Activated CD4-positive, alpha-beta T cell treated with anti-CD3 and anti-CD28 coated beads, Interleukin-2, amount 10 ng/mL, durations not matched to agents 7 days and 5 days (primary cell): Measurements from ENCODE around the gene PTPRD. TPM values are rescaled to one million over a fixed set of nuclear protein-coding genes. Genes with fewer than 3 reads are reported as not detected.

Source experiments
- CTCF ChIA-PET: fragments of 350-600 bp; sonication (Branson Sonifier 250); formaldehyde crosslinking; loops from one replicate; lab custom pipeline; 2021; ENCODE audit warnings: antibody characterized with exemption; lab: Charles Lee
- POLR2A ChIA-PET: fragments of 350-600 bp; sonication (Branson Sonifier 250); formaldehyde crosslinking; loops from one replicate; lab custom pipeline; 2021; ENCODE audit warnings: antibody characterized with exemption; lab: Charles Lee
- DNase-seq: peaks from one replicate; pipeline ENCODE4 v3.0.0-alpha.2; 2020
- H3K27ac Mint-ChIP-seq: one replicate; pipeline ENCODE4 v1.8.0; 2021; ENCODE audit warnings: mild to moderate bottlenecking, moderate library complexity, mixed read lengths
- H3K27me3 Mint-ChIP-seq: one replicate; pipeline ENCODE4 v1.8.0; 2021; ENCODE audit warnings: mixed read lengths
- H3K36me3 Mint-ChIP-seq: one replicate; pipeline ENCODE4 v1.8.0; 2021; ENCODE audit warnings: low read depth, mixed read lengths
- H3K4me1 Mint-ChIP-seq: one replicate; pipeline ENCODE4 v1.8.0; 2021; ENCODE audit warnings: mixed read lengths
- H3K4me3 Mint-ChIP-seq: one replicate; pipeline ENCODE4 v1.8.0; 2021; ENCODE audit warnings: mild to moderate bottlenecking, moderate library complexity, mixed read lengths
- H3K9me3 Mint-ChIP-seq: one replicate; pipeline ENCODE4 v1.8.0; 2021; ENCODE audit warnings: mixed read lengths
- total RNA-seq, 2 experiments: library from RNA; stranded (reverse); gene quantifications; one replicate each; pipeline ENCODE4 v1.2.3, GENCODE V29; 2021

The PTPRD gene
- total RNA-seq, 2 experiments from 2014 or later, result not detected

DNA sequence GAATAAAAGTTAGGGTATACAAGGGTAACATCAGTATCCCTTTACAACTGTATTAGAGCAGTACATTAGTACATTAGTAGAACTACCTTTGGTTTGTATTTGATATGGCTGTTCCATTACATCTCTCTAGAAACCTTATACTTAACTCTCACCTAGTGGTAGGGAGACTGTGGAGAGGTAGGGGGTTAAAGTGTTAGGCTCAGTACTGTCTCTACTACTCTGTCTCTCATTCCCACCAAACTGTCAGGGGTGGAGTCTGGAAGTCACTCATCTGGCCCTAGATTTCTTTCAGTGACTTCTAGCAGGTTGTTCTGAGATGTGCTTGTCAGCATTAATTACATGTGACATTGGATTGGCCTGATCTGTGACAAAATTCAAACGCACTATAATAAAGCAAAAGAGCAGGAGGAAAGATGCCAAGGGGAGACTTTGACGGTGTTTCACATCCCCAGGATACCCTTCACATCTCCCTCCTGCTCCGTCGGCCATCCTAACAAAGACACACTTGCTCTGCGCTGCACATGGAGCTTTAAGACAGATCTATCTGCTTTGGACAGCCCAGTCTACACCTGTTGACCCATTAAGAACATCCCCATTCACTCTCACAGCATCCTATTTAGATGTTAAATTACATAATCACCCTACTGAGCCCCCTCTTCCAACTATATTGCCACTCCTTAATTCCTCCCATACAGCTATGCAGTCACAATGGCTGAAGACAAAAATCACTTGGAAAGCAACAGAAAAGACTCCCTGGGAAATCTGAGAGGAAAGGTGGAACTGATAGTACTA is 1770.2 kb downstream of the PTPRD start:
- no peaks in the 10 kb centered on the region for H3K9me3 Mint-ChIP-seq
- no peaks in the 10 kb centered on the region for H3K36me3 Mint-ChIP-seq
- no peak overlapping the region for H3K27ac Mint-ChIP-seq
- ChIA-PET CTCF (no interaction called here), POLR2A (no interaction called here)
- no peak overlapping the region for H3K4me3 Mint-ChIP-seq
- no peaks in the 10 kb centered on the region for H3K4me1 Mint-ChIP-seq
- no peak for DNase-seq
- H3K27me3 Mint-ChIP-seq, result no peaks in the 10 kb centered on the region

DNA sequence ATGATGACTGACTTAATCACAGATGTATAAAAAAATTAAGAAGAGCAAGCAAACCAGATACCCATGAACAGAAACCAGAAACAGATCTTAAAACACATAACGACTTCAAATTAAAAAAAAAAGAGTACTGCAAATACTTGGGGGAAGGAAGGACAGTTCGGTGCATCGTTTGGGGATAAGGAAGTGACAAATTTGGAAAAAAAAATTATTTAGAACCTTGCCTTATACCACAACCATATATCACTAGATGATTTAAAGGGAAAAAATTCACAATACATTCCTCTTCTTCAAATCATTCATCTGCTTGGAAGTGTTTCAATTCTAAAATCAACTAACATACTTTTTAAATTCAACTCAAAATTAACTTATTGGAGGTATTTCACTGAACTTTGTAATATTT is 1774.7 kb downstream of the PTPRD start:
- Mint-ChIP-seq H3K4me3 (no peak overlapping the region), H3K36me3 (no peaks in the 10 kb centered on the region), H3K27ac (no peak overlapping the region), H3K9me3 (no peaks in the 10 kb centered on the region), H3K27me3 (no peaks in the 10 kb centered on the region), H3K4me1 (no peaks in the 10 kb centered on the region)
- ChIA-PET CTCF (no interaction called here), POLR2A (no interaction called here)
- DNase-seq, result no peak

- Mint-ChIP-seq H3K9me3 (no peaks in the 10 kb centered on the region), H3K36me3 (no peaks in the 10 kb centered on the region), H3K27ac (no peak overlapping the region), H3K4me3 (no peak overlapping the region), H3K27me3 (no peaks in the 10 kb centered on the region), H3K4me1 (no peaks in the 10 kb centered on the region)
- no peak for DNase-seq
- ChIA-PET CTCF (no interaction called here), POLR2A (no interaction called here)
These were observed 1777.5 kb downstream of the PTPRD start for GRCh38 chr9:8835291-8835690.

- no peak overlapping the region for H3K27ac Mint-ChIP-seq
These were observed 1779.8 kb downstream of the PTPRD start for GRCh38 chr9:8832955-8833354.

DNA sequence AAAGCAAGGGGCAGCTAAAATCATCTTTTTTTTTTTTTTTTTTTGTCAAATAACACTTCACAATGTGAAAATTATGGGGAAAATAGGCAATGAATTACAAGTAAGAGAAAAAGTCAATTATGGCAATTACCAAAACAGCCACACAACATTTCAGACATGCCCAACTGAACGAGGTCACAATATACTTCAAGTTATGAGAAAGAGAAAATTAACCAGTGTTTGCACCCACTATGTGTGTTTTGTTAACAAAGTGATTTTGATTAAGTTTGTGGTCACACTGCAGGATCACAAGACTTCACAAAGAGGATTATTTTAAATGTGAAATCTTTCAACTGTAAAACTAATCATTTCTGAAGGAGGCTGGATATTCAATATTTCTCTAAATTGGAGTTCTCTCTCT is 1780.4 kb downstream of the PTPRD start:
- CTCF ChIA-PET, result no interaction called here
- Mint-ChIP-seq H3K9me3 (no peaks in the 10 kb centered on the region), H3K27me3 (no peaks in the 10 kb centered on the region), H3K4me1 (no peaks in the 10 kb centered on the region), H3K36me3 (no peaks in the 10 kb centered on the region), H3K4me3 (no peak overlapping the region), H3K27ac (no peak overlapping the region)
- DNase-seq, result no peak
- POLR2A ChIA-PET, result no interaction called here

More at GRCh38 chr9:8832955-8833354, 1779.8 kb downstream of the PTPRD start:
- DNase-seq, result no peak
- Mint-ChIP-seq H3K36me3 (no peaks in the 10 kb centered on the region), H3K9me3 (no peaks in the 10 kb centered on the region), H3K4me1 (no peaks in the 10 kb centered on the region), H3K27me3 (no peaks in the 10 kb centered on the region), H3K4me3 (no peak overlapping the region)
- POLR2A ChIA-PET, result no interaction called here
- CTCF ChIA-PET, result no interaction called here

DNA sequence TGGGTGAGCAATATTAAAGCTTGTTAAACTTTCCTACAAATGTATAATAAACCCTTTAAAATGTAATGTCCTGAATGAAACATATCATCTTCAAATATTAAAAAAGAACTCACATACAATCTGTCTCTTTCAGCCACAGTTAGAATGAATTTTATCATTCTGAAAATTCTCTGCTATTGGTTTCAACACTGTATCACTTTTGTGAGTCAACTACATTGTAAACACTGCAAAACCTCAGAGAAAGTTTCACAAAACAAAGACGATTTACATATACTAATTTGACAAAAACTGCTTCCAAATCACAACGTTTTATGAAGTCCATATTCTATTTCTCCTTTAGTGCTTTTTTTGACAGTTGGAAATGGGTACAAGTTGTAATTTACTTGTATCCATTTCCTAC is 1781.2 kb downstream of the PTPRD start:
- DNase-seq, result no peak
- Mint-ChIP-seq H3K4me3 (no peak overlapping the region), H3K9me3 (no peaks in the 10 kb centered on the region), H3K27ac (no peak overlapping the region), H3K4me1 (no peaks in the 10 kb centered on the region), H3K36me3 (no peaks in the 10 kb centered on the region), H3K27me3 (no peaks in the 10 kb centered on the region)
- ChIA-PET POLR2A (no interaction called here), CTCF (no interaction called here)

- ChIA-PET POLR2A (no interaction called here), CTCF (no interaction called here)
- Mint-ChIP-seq H3K9me3 (peaks cover 8% of the 10 kb centered on the region), H3K4me3 (no peak overlapping the region), H3K27me3 (no peaks in the 10 kb centered on the region), H3K4me1 (peaks cover 8% of the 10 kb centered on the region), H3K27ac (no peak overlapping the region), H3K36me3 (no peaks in the 10 kb centered on the region)
- no peak for DNase-seq
These were observed 1786.5 kb downstream of the PTPRD start for GRCh38 chr9:8826281-8826680.

GRCh38 chr9:8825585-8826147 is 1787.1 kb downstream of the PTPRD start:
- H3K27ac Mint-ChIP-seq, result no peak overlapping the region
- H3K9me3 Mint-ChIP-seq, result peaks cover 8% of the 10 kb centered on the region
- H3K4me1 Mint-ChIP-seq, result peaks cover 10% of the 10 kb centered on the region
- ChIA-PET POLR2A (no interaction called here), CTCF (no interaction called here)
- no peaks in the 10 kb centered on the region for H3K27me3 Mint-ChIP-seq
- no peak for DNase-seq
- H3K4me3 Mint-ChIP-seq, result no peak overlapping the region
- no peaks in the 10 kb centered on the region for H3K36me3 Mint-ChIP-seq

GRCh38 chr9:8823131-8823895 is 1789.5 kb downstream of the PTPRD start:
- ChIA-PET CTCF (no interaction called here), POLR2A (no interaction called here)
- no peak for DNase-seq
- peaks cover 8% of the 10 kb centered on the region for H3K9me3 Mint-ChIP-seq
- H3K27ac Mint-ChIP-seq, result no peak overlapping the region
- no peaks in the 10 kb centered on the region for H3K27me3 Mint-ChIP-seq
- H3K36me3 Mint-ChIP-seq, result no peaks in the 10 kb centered on the region
- H3K4me3 Mint-ChIP-seq, result no peak overlapping the region
- H3K4me1 Mint-ChIP-seq, result peaks cover 10% of the 10 kb centered on the region

DNA sequence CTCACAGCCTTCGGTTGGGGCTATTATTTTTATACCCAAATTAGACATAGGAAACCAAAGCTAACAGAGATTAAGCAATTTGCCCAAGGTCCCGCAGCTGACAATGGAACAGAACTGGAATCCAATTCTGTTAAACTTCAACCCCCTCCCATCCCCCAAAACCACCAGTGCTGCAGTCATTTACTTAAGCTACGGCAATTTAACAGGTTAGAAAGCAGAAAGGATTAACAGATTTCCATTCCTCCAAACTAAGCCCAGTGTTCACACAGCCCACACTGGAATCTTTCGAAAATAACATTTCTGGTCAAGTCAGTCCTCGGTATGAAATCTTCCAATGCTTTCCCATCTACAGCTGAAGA is 1790.2 kb downstream of the PTPRD start:
- CTCF ChIA-PET, result no interaction called here
- H3K4me3 Mint-ChIP-seq, result no peak overlapping the region
- no peak for DNase-seq
- H3K9me3 Mint-ChIP-seq, result peaks cover 8% of the 10 kb centered on the region
- no peaks in the 10 kb centered on the region for H3K27me3 Mint-ChIP-seq
- peaks cover 10% of the 10 kb centered on the region for H3K4me1 Mint-ChIP-seq
- POLR2A ChIA-PET, result no interaction called here
- no peak overlapping the region for H3K27ac Mint-ChIP-seq
- H3K36me3 Mint-ChIP-seq, result no peaks in the 10 kb centered on the region

GRCh38 chr9:8821910-8822666 is 1790.7 kb downstream of the PTPRD start:
- H3K27ac Mint-ChIP-seq, result peak overlapping the region; percentile 60

GRCh38 chr9:8817335-8817734 is 1795.5 kb downstream of the PTPRD start:
- Mint-ChIP-seq H3K27ac (no peak overlapping the region), H3K9me3 (peaks cover 5% of the 10 kb centered on the region), H3K4me3 (no peak overlapping the region), H3K27me3 (no peaks in the 10 kb centered on the region), H3K4me1 (peaks cover 10% of the 10 kb centered on the region), H3K36me3 (no peaks in the 10 kb centered on the region)
- DNase-seq, result no peak
- CTCF ChIA-PET, result no interaction called here
- POLR2A ChIA-PET, result no interaction called here

More at GRCh38 chr9:8821910-8822666, 1790.7 kb downstream of the PTPRD start:
- H3K36me3 Mint-ChIP-seq, result no peaks in the 10 kb centered on the region
- no peak for DNase-seq
- no peaks in the 10 kb centered on the region for H3K27me3 Mint-ChIP-seq
- ChIA-PET POLR2A (no interaction called here), CTCF (no interaction called here)
- H3K9me3 Mint-ChIP-seq, result peaks cover 8% of the 10 kb centered on the region
- peaks cover 10% of the 10 kb centered on the region for H3K4me1 Mint-ChIP-seq
- H3K4me3 Mint-ChIP-seq, result no peak overlapping the region

- CTCF ChIA-PET, result no interaction called here
- POLR2A ChIA-PET, result no interaction called here
- peaks cover 3% of the 10 kb centered on the region for H3K4me1 Mint-ChIP-seq
- H3K9me3 Mint-ChIP-seq, result no peaks in the 10 kb centered on the region
- H3K4me3 Mint-ChIP-seq, result no peak overlapping the region
- no peak overlapping the region for H3K27ac Mint-ChIP-seq
- H3K27me3 Mint-ChIP-seq, result no peaks in the 10 kb centered on the region
- H3K36me3 Mint-ChIP-seq, result no peaks in the 10 kb centered on the region
- no peak for DNase-seq
These were observed 1796.4 kb downstream of the PTPRD start for GRCh38 chr9:8816361-8816760.
